A549 treated with Hydrocortisone at 1 μM for 4 hours (cell line): ENCODE measurements around the gene AMY2A. TPM values are rescaled to one million over a fixed set of nuclear protein-coding genes. Genes with fewer than 3 reads are reported as not detected.

Source experiments
- total RNA-seq: library from RNA; stranded (reverse); fragments of 200-300 nt; extraction: Qiagen RNA extraction; gene quantifications from 5 replicates; pipeline ENCODE4 v1.2.3, GENCODE V29; 2022

Gene AMY2A
- not detected in 5 replicates for total RNA-seq

DNA sequence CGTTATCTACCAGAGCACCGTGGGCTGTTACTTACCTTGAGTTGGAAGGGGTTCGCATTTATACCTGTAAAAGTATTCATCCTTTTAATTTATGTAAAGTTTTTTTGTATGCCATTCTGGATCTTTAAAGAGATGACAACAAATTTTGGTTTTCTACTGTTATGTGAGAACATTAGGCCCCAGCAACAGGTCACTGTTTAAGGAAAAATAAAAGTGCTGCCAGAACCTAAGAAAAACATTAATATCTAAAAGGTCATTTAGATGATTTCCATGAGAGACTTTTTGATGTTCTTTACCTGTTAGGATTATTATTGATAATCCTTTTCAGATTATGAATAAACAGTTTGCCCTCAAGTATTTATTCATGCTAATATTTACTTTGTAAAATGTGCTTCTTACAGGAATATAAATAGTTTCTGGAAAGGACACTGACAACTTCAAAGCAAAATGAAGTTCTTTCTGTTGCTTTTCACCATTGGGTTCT lies at the start of gene AMY2A:
AMY2A (plus strand) TSS at position 434 of the 484 bp plus-strand sequence; CDS start at position 448, 14 bp downstream.

GRCh38 chr1:103571289-103571688 lies 45.9 kb upstream of the AMY2A start, which contains the start of gene AMY2B:
TSS of gene AMY2B (plus strand) at chr1:103571589. CDS start at chr1:103571603, 14 bp downstream.

GRCh38 chr1:103655460-103655859 lies 38.2 kb downstream of the AMY2A start, which contains the start of gene AMY1A:
TSS of gene AMY1A (plus strand) at chr1:103655760. CDS start at chr1:103656331, 571 bp downstream.

Other genes starting within 250 kb of the AMY2A start
- gene RNPC3, start 91.7 kb upstream of the AMY2A start, total RNA-seq: 5.3 to 6.1 TPM (median 6.1 TPM) in 5 replicates
- gene AMY2B, start 45.8 kb upstream of the AMY2A start, total RNA-seq: 0.45 to 0.68 TPM (median 0.49 TPM) in 5 replicates
- gene AMY1A, start 38.3 kb downstream of the AMY2A start, total RNA-seq: not detected in 5 replicates
- gene AMY1B, start 78.8 kb downstream of the AMY2A start, total RNA-seq: not detected in 5 replicates
- gene AMY1C, start 132.5 kb downstream of the AMY2A start, total RNA-seq: not detected in 5 replicates